Measurements from ENCODE around the gene ABCC1.

GRCh38 chr16:15966420-15966819 is 17.0 kb downstream of the ABCC1 start:
- no peak for TF ChIP-seq CTCF (IDR thresholded peaks at IDR 0.05; ENCODE audit: low read depth, low read length)
- no peak for TF ChIP-seq EZH2phosphoT487 (IDR thresholded peaks at IDR 0.05; ENCODE audit: low read depth)
